HUDEP-2 (cell line): ENCODE results near the gene ABCB6.
"Not testable (repeated sequence)": the region's sequence is repeated elsewhere in the genome, so short reads cannot be mapped to it uniquely, and the experiment has no call there.

Experiments
- DNase-seq, 76 experiments: peaks; one replicate each; lab custom pipeline; 2025; ENCODE audit not compliant: unreplicated experiment in 76 of 76; lab: John Stamatoyannopoulos, UW

ABCB6 gene

GRCh38 chr2:219218732-219219701 is at the start of gene ABCB6:
TSS of gene ABCB6 (minus strand) at chr2:219218958. CDS start at chr2:219218673, 285 bp downstream.
- DNase-seq = peak in 75 of 76 experiments; percentile 34 to 97 (median 92)

- no peak for DNase-seq
These were observed 49.5 kb upstream of the ABCB6 start for GRCh38 chr2:219268294-219268693.

GRCh38 chr2:219266886-219267285 is 48.1 kb upstream of the ABCB6 start:
- peak in 1 of 76 experiments; percentile 13 for DNase-seq

GRCh38 chr2:219266232-219266631 is 47.5 kb upstream of the ABCB6 start:
- DNase-seq = no peak

- no peak for DNase-seq
These were observed 42.5 kb upstream of the ABCB6 start for GRCh38 chr2:219261024-219261855.

GRCh38 chr2:219258942-219259341 is 40.2 kb upstream of the ABCB6 start:
- DNase-seq = not testable (repeated sequence)

- DNase-seq = no peak
These were observed 35.9 kb upstream of the ABCB6 start for GRCh38 chr2:219254590-219255201.

GRCh38 chr2:219253753-219254589 is 35.2 kb upstream of the ABCB6 start, which contains the start of gene TUBA4A:
TSS of gene TUBA4A (minus strand) at chr2:219253918. CDS start at chr2:219253858, 60 bp downstream.
- peak in 74 of 76 experiments; percentile 4 to 85 (median 66) for DNase-seq

- peak in 6 of 76 experiments; percentile 10 to 40 (median 25) for DNase-seq
These were observed 34.4 kb upstream of the ABCB6 start, which contains the start of gene TUBA4B for GRCh38 chr2:219252900-219253752. TSS of gene TUBA4B (plus strand) at chr2:219253243. CDS start at chr2:219253408, 165 bp downstream.

- DNase-seq = no peak
These were observed 33.8 kb upstream of the ABCB6 start for GRCh38 chr2:219252570-219252899.

- no peak for DNase-seq
These were observed 33.3 kb upstream of the ABCB6 start for GRCh38 chr2:219252084-219252483.

GRCh38 chr2:219251656-219252055 is 32.9 kb upstream of the ABCB6 start:
- DNase-seq = no peak

GRCh38 chr2:219250049-219250781 is 31.5 kb upstream of the ABCB6 start:
- no peak for DNase-seq

- DNase-seq = peak in 69 of 76 experiments; percentile 4 to 77 (median 49)
These were observed 30.6 kb upstream of the ABCB6 start for GRCh38 chr2:219249203-219249980.

GRCh38 chr2:219248845-219249202 is 30.1 kb upstream of the ABCB6 start:
- no peak for DNase-seq

GRCh38 chr2:219247678-219248642 is 29.2 kb upstream of the ABCB6 start:
- DNase-seq = no peak
